Left kidney (tissue), 2 donors: ENCODE data around the gene ZFAND3. TPM values are rescaled to one million over a fixed set of nuclear protein-coding genes. Genes with fewer than 3 reads are reported as not detected.
"Not testable (repeated sequence)": the region's sequence is repeated elsewhere in the genome, so short reads cannot be mapped to it uniquely, and the experiment has no call there.

Source experiments
- DNase-seq: peaks from one replicate; pipeline ENCODE4 v3.0.0-alpha.2; 2013
- polyA plus RNA-seq: library from polyadenylated mRNA; unstranded; fragments of 120-200 nt; gene quantifications from one replicate; pipeline ENCODE4 v1.2.1, GENCODE V29; 2013; ENCODE audit not compliant: insufficient read length

The ZFAND3 gene
- polyA plus RNA-seq, 1 donor, result 150 TPM

DNA sequence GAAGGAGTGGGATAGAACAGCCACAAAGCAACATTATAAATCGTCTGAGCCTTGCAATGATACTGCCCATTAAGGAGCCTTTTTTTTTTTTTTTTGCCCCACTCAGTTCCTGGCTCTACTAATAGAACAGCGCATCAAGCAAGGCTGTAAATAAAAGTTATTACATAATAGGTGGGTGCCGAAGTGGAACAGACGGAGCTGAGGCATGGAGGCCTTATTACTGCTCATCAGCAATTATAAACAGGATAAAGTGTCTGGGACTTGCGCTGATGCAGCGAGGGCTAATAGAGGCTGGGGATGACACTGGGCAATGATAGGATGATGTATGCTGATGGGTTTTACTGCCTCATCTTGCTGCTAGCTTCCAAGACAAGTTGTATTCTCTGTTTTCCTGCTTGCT, 272.1 kb downstream of the ZFAND3 start:
- DNase-seq, result no peak

DNA sequence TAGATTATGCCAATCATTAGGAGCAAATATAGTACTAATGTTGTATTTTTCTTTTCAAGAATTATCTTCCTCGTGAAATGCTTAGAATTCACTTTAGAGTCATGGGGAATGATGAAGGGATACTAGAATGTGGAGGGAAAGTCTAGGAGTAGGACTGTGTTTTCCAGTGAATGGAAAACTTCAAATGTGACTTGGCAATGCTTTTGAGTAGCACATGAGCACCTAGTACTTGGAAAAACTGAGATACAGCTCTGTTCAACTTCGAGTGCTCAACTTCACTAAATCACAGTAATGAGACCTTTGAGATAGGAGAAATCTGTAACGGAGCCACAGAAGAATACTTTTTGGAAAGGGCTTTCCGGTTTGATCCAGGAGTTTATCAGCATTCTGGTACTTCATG, 272.9 kb downstream of the ZFAND3 start:
- DNase-seq, result no peak

DNA sequence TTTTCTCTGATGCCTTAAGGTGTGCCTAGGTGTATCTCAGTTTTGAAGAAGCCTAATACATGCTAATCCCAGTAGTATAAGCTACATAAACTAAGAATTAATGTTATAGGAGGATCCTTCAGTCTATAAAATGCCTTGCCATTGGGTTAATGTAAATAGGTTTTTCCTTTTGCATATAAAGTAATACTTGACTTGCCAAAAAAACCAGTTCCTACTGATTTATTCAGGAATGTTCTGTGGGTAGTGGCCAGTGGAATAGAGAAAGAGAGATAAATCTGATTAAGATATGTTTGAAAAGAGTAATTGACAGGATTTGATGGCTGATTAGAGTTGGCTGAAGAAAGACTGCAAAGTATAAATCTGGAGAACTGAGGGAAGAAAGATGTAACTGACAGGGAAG, 273.4 kb downstream of the ZFAND3 start:
- DNase-seq, result no peak

GRCh38 chr6:38095054-38095453, 275.5 kb downstream of the ZFAND3 start:
- no peak for DNase-seq

- DNase-seq, result no peak
These were observed 279.7 kb downstream of the ZFAND3 start for GRCh38 chr6:38099221-38099620.

- DNase-seq, result no peak
These were observed 280.9 kb downstream of the ZFAND3 start for GRCh38 chr6:38100380-38100779.

- DNase-seq, result no peak
These were observed 284.4 kb downstream of the ZFAND3 start for GRCh38 chr6:38103921-38104320.

- no peak for DNase-seq
These were observed 285.5 kb downstream of the ZFAND3 start for GRCh38 chr6:38105066-38105465.

DNA sequence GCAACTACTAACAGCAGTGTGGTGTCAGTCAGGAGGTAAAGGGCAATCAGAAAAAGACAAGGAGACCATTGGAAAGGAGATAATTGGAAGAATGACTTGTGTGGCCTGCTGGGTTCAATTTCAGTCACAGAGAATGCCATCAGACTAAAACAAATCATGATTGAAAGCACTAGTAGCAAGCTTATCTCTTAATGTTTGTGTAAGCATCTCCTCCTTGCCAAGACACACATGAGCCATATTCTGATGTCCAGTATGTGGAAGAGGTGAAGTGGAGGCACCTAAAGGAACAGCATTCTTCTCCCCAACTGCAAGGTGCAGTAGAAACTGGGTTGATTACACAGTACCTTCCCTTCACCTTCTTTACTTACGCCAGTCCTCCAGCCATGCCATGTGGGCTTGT, 287.5 kb downstream of the ZFAND3 start:
- no peak for DNase-seq

GRCh38 chr6:38110481-38110971, 291.0 kb downstream of the ZFAND3 start:
- no peak for DNase-seq

DNA sequence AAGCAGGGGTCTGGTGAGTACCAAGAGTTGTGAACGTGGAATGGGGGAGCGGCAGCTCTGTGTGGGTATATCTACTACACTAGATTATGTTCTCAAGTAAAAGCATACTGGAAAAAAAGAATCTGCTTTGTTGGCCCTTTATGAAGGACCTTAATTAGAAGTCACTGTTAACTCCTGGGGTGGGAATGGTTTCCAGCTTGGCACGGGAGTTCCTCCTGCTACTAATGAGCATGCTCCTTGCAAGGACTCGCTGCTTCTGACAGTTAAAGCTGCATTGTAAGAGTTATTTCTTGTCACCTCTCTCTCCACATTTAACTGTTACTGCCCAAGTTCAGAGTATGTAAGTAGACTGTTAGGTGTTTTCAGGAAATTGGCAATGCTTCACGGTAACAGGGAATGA, 292.7 kb downstream of the ZFAND3 start:
- DNase-seq, result no peak

- no peak for DNase-seq
These were observed 294.5 kb downstream of the ZFAND3 start for GRCh38 chr6:38113825-38114576.

GRCh38 chr6:38114976-38115625, 295.6 kb downstream of the ZFAND3 start:
- DNase-seq, result no peak

DNA sequence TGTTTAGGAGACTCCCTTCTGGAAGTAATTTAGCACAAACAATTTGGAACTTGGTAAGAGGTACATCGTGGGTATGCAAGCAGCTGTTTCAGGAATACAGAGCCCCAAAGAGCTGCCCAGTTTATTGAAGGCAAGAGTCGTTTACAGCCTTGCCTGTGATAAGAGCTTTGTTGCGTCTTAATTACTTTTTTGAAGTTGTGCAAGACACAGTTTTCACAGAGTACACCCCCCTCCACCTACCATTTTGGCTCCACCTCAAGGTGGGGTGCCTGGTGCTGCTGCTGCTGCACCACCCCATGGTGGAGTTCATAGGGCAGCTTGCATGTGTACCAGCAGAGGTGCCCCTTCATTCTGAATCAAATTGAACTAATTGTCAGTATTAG, 296.1 kb downstream of the ZFAND3 start:
- no peak for DNase-seq

DNA sequence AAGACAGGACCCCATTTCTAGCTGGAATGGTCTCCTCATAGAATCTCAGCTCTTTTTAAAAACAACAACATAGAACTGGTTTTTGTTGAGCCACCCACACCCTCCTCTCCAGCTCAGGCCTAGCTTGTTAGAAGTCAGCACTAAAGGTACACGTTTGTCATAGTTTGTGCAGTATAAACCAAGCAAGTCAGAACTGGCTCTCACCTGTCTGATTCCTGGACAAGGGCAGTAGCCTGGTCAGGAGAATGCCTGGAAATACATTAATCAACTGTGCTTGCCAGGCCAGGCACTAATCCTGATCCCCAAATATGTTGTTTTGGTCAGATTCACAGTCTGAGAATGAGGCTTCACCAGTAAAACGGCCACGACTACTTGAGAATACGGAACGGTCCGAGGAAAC, 296.7 kb downstream of the ZFAND3 start:
- no peak for DNase-seq

DNA sequence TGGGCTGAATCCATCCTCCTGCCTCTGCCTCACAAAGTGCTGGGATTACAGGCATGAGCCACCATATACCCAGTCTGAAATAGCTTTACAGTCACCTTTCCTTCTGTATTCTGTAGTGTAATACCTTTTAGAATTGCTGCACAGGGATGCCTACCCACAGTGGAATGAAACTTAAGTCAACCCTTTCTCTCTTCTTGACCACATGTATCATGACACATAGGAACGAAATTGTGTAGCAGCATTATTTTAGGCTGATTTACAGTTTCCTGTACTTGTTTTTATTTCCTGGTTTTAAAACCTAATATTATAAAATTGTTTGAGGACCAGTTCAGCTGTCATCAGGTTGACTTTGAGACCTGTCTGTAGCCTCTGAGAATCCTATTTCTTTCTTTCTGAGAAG, 297.8 kb downstream of the ZFAND3 start:
- no peak for DNase-seq

DNA sequence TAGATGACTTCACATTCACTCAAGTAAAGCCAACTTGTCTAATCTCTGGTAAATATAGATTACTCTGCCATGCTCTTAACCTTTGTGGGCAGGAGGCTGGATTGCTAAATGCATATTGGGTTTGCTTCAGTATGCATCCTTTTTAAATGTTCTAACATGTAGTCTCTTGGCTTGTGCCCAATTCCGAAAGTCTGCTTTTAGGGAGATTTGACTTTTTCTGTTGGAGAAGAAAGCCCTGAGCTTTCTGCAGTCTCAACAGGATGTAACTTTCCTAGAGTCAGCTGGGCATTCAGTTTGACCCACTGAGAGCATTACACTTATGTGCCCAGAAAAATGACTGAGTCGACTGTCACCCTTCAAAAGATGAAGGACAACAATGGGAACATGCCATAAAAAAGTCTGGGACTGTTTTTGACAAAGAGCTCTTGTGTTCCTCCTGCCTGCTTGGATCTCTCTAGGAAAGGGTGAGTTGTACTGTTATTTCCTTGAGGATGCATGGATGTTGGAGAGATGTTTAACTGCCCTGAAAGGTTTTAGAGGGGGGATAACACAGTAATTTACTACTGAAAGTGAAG, 299.4 kb downstream of the ZFAND3 start:
- no peak for DNase-seq

- DNase-seq, result no peak
These were observed 300.0 kb downstream of the ZFAND3 start for GRCh38 chr6:38119516-38119915.

DNA sequence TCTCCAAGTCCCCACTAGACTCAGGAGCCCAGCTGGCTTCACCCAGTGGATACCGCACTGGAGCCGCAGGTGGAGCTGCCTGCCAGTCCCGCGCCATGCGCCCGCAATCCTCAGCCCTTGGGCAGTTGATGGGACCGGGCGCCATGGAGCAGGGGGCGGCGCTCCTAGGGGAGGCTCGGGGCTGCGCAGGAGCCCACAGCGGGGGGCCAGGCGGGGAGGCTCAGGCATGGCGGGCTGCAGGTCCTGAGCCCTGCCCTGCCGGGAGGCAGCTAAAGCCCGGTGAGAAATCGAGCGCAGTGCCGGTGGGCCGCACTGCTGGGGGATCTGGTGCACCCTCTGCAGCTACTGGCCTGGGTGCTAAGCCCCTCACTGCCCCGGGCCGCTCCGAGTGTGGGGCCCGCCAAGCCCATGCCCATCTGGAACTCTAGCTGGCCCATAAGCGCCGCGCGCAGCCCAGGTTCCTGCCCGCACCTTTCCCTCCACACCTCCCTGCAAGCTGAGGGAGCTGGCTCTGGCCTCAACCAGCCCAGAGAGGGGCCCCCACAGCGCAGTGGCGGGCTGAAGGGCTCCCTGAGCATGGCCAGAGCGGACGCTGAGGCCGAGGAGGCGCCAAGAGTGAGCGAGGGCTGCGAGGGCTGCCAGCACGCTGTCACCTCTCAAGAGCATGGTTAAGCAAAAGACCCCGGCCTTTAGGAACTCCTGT, 304.8 kb downstream of the ZFAND3 start:
- not testable (repeated sequence) for DNase-seq

- no peak for DNase-seq
These were observed 307.8 kb downstream of the ZFAND3 start for GRCh38 chr6:38127284-38127683.

- DNase-seq, result no peak
These were observed 312.0 kb downstream of the ZFAND3 start for GRCh38 chr6:38131527-38131965.

- DNase-seq, result no peak
These were observed 314.6 kb downstream of the ZFAND3 start for GRCh38 chr6:38133932-38134703.
